ENCODE results near the gene FYCO1. TPM values are rescaled to one million over a fixed set of nuclear protein-coding genes. Genes with fewer than 3 reads are reported as not detected.

FYCO1 gene
- total and polyA plus RNA-seq, 2 of the 13 experiments (the other 11 are each of a cell fraction or from before 2014, with no cell fraction given), result 2.7 to 4.2 TPM

- TF ChIP-seq TERF1 (CRISPR knock-in tag; IDR thresholded peaks at IDR 0.05) (no peak), ZBTB49 (CRISPR knock-in tag; IDR thresholded peaks at IDR 0.05; ENCODE audit: borderline replicate concordance) (no peak), ZNF20 (CRISPR knock-in tag; IDR thresholded peaks at IDR 0.05) (no peak), ZNF607 (CRISPR knock-in tag; IDR thresholded peaks at IDR 0.05; ENCODE audit: borderline replicate concordance) (no peak), NR3C1 (CRISPR knock-in tag; IDR thresholded peaks at IDR 0.05) (no peak), ZNF530 (CRISPR knock-in tag; IDR thresholded peaks at IDR 0.05; ENCODE audit: low read depth) (no peak), TP53 (CRISPR knock-in tag; conservative IDR thresholded peaks at IDR 0.05) (0 out of 2 replicates have a peak, but pooled peaks have one; percentile 19), KDM4B (CRISPR knock-in tag; IDR thresholded peaks at IDR 0.05) (no peak), TRIM22 (IDR thresholded peaks at IDR 0.05) (no peak), ZNF703 (CRISPR knock-in tag; IDR thresholded peaks at IDR 0.05; ENCODE audit: borderline replicate concordance) (peak; percentile 60; the same call in 1 of the 2 replicates), ZNF562 (CRISPR knock-in tag; IDR thresholded peaks at IDR 0.05; ENCODE audit: borderline replicate concordance) (no peak), TOPORS (CRISPR knock-in tag; IDR thresholded peaks at IDR 0.05) (0 out of 2 replicates have a peak, but pooled peaks have one; percentile 42), ZNF609 (CRISPR knock-in tag; IDR thresholded peaks at IDR 0.05; ENCODE audit: borderline replicate concordance) (no peak), KDM5A (IDR thresholded peaks at IDR 0.05; ENCODE audit: borderline replicate concordance, low read length) (no peak)
- TF ChIP-seq, protein P1, sequence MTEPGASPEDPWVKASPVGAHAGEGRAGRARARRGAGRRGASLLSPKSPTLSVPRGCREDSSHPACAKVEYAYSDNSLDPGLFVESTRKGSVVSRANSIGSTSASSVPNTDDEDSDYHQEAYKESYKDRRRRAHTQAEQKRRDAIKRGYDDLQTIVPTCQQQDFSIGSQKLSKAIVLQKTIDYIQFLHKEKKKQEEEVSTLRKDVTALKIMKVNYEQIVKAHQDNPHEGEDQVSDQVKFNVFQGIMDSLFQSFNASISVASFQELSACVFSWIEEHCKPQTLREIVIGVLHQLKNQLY (CRISPR knock-in tag; IDR thresholded peaks at IDR 0.05), result no peak
- TF ChIP-seq, protein P2, sequence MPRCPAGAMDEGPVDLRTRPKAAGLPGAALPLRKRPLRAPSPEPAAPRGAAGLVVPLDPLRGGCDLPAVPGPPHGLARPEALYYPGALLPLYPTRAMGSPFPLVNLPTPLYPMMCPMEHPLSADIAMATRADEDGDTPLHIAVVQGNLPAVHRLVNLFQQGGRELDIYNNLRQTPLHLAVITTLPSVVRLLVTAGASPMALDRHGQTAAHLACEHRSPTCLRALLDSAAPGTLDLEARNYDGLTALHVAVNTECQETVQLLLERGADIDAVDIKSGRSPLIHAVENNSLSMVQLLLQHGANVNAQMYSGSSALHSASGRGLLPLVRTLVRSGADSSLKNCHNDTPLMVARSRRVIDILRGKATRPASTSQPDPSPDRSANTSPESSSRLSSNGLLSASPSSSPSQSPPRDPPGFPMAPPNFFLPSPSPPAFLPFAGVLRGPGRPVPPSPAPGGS (CRISPR knock-in tag; IDR thresholded peaks at IDR 0.05), result peak; percentile 29; the same call in 1 of the 2 replicates
Measured at GRCh38 chr3:45995236-45996192, at the start of gene FYCO1 (continued).

Measured in HepG2 (cell line).